Measurements from ENCODE around the gene HNRNPR. TPM values are rescaled to one million over a fixed set of nuclear protein-coding genes. Genes with fewer than 3 reads are reported as not detected.

The HNRNPR gene
- total and polyA plus RNA-seq, 2 of the 8 experiments (the other 6 are each of a cell fraction or from before 2014, with no cell fraction given), result 110 to 214 TPM

DNA sequence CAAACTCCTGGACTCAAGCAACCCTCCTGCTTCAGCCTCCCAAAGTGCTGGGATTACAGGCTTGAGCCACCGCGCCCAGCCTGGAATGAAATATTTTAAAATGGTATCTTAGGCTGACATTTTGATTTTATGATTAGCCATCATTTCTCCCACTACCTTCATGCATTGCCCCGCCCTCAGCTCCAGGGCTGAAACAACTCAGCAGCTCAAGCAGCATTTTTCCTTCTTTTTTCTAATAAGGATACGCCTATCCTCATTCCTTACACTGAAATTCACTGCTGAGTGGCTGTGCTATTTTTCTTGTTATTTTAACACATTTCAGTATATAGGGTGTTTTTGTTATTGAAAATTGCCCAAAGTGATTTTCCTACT is 70.0 kb downstream of the HNRNPR start (continued):
- TF ChIP-seq, protein P1, sequence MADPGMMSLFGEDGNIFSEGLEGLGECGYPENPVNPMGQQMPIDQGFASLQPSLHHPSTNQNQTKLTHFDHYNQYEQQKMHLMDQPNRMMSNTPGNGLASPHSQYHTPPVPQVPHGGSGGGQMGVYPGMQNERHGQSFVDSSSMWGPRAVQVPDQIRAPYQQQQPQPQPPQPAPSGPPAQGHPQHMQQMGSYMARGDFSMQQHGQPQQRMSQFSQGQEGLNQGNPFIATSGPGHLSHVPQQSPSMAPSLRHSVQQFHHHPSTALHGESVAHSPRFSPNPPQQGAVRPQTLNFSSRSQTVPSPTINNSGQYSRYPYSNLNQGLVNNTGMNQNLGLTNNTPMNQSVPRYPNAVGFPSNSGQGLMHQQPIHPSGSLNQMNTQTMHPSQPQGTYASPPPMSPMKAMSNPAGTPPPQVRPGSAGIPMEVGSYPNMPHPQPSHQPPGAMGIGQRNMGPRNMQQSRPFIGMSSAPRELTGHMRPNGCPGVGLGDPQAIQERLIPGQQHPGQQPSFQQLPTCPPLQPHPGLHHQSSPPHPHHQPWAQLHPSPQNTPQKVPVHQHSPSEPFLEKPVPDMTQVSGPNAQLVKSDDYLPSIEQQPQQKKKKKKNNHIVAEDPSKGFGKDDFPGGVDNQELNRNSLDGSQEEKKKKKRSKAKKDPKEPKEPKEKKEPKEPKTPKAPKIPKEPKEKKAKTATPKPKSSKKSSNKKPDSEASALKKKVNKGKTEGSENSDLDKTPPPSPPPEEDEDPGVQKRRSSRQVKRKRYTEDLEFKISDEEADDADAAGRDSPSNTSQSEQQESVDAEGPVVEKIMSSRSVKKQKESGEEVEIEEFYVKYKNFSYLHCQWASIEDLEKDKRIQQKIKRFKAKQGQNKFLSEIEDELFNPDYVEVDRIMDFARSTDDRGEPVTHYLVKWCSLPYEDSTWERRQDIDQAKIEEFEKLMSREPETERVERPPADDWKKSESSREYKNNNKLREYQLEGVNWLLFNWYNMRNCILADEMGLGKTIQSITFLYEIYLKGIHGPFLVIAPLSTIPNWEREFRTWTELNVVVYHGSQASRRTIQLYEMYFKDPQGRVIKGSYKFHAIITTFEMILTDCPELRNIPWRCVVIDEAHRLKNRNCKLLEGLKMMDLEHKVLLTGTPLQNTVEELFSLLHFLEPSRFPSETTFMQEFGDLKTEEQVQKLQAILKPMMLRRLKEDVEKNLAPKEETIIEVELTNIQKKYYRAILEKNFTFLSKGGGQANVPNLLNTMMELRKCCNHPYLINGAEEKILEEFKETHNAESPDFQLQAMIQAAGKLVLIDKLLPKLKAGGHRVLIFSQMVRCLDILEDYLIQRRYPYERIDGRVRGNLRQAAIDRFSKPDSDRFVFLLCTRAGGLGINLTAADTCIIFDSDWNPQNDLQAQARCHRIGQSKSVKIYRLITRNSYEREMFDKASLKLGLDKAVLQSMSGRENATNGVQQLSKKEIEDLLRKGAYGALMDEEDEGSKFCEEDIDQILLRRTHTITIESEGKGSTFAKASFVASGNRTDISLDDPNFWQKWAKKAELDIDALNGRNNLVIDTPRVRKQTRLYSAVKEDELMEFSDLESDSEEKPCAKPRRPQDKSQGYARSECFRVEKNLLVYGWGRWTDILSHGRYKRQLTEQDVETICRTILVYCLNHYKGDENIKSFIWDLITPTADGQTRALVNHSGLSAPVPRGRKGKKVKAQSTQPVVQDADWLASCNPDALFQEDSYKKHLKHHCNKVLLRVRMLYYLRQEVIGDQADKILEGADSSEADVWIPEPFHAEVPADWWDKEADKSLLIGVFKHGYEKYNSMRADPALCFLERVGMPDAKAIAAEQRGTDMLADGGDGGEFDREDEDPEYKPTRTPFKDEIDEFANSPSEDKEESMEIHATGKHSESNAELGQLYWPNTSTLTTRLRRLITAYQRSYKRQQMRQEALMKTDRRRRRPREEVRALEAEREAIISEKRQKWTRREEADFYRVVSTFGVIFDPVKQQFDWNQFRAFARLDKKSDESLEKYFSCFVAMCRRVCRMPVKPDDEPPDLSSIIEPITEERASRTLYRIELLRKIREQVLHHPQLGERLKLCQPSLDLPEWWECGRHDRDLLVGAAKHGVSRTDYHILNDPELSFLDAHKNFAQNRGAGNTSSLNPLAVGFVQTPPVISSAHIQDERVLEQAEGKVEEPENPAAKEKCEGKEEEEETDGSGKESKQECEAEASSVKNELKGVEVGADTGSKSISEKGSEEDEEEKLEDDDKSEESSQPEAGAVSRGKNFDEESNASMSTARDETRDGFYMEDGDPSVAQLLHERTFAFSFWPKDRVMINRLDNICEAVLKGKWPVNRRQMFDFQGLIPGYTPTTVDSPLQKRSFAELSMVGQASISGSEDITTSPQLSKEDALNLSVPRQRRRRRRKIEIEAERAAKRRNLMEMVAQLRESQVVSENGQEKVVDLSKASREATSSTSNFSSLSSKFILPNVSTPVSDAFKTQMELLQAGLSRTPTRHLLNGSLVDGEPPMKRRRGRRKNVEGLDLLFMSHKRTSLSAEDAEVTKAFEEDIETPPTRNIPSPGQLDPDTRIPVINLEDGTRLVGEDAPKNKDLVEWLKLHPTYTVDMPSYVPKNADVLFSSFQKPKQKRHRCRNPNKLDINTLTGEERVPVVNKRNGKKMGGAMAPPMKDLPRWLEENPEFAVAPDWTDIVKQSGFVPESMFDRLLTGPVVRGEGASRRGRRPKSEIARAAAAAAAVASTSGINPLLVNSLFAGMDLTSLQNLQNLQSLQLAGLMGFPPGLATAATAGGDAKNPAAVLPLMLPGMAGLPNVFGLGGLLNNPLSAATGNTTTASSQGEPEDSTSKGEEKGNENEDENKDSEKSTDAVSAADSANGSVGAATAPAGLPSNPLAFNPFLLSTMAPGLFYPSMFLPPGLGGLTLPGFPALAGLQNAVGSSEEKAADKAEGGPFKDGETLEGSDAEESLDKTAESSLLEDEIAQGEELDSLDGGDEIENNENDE (IDR thresholded peaks at IDR 0.05; ENCODE audit: insufficient replicate concordance, low read length), result no peak
